ENCODE results near the gene KDM4B. TPM values are rescaled to one million over a fixed set of nuclear protein-coding genes. Genes with fewer than 3 reads are reported as not detected.

KDM4B gene
- total RNA-seq, 4 donors from 2014 or later: 14.0 to 39.9 (median 19.5) TPM

GRCh38 chr19:5073153-5073844 lies 104.4 kb downstream of the KDM4B start:
- intact Hi-C loops (cut with DNase I): no loop called here
- WGBS, 2 donors: no CpG with 5 or more reads among the region's 8 CpGs
- no peaks in the 10 kb centered on the region for H3K9me3 ChIP-seq
- H3K4me1 ChIP-seq: no peaks in the 10 kb centered on the region
- no peak for DNase-seq
- no peak for TF ChIP-seq POLR2A (IDR thresholded peaks at IDR 0.05)
- no peak for TF ChIP-seq CTCF (IDR thresholded peaks at IDR 0.05)
- no peaks in the 10 kb centered on the region for H3K27me3 ChIP-seq
- H3K4me3 ChIP-seq: no peak overlapping the region
- no peak overlapping the region for H3K27ac ChIP-seq
- H3K36me3 ChIP-seq: peaks cover 8 to 97% (median 8%) of the 10 kb centered on the region in 3 donors

GRCh38 chr19:5074407-5074806 lies 105.5 kb downstream of the KDM4B start:
- peaks cover 14 to 97% (median 15%) of the 10 kb centered on the region in 3 donors for H3K36me3 ChIP-seq
- no peak overlapping the region for H3K4me3 ChIP-seq
- H3K9me3 ChIP-seq: no peaks in the 10 kb centered on the region
- no peak overlapping the region for H3K27ac ChIP-seq
- H3K4me1 ChIP-seq: no peaks in the 10 kb centered on the region
- 81 to 84% methylated on average over 14 to 20 of the region's 20 CpGs for WGBS, 2 donors
- no peak for DNase-seq
- no peaks in the 10 kb centered on the region for H3K27me3 ChIP-seq
- intact Hi-C loops (cut with DNase I): no loop called here
- no peak for TF ChIP-seq POLR2A (IDR thresholded peaks at IDR 0.05)
- TF ChIP-seq CTCF (IDR thresholded peaks at IDR 0.05): no peak

- TF ChIP-seq CTCF (IDR thresholded peaks at IDR 0.05) (no peak), POLR2A (IDR thresholded peaks at IDR 0.05) (no peak)
- Histone ChIP-seq H3K9me3 (no peaks in the 10 kb centered on the region), H3K4me1 (no peaks in the 10 kb centered on the region), H3K4me3 (no peak overlapping the region), H3K36me3 (peaks cover 14 to 97% (median 15%) of the 10 kb centered on the region in 3 donors), H3K27ac (no peak overlapping the region), H3K27me3 (no peaks in the 10 kb centered on the region)
- intact Hi-C loops (cut with DNase I): no loop called here
- DNase-seq: no peak
- 57 to 74% methylated on average over 6 of the region's 27 CpGs for WGBS, 2 donors
These were observed 106.0 kb downstream of the KDM4B start for GRCh38 chr19:5074830-5075394.

GRCh38 chr19:5075597-5075996 lies 106.7 kb downstream of the KDM4B start:
- intact Hi-C loops (cut with DNase I): no loop called here
- H3K27me3 ChIP-seq: no peaks in the 10 kb centered on the region
- DNase-seq: no peak
- no CpG with 5 or more reads among the region's 13 CpGs for WGBS, 2 donors
- H3K4me3 ChIP-seq: no peak overlapping the region
- no peaks in the 10 kb centered on the region for H3K9me3 ChIP-seq
- TF ChIP-seq CTCF (IDR thresholded peaks at IDR 0.05) (no peak), POLR2A (IDR thresholded peaks at IDR 0.05) (no peak)
- no peaks in the 10 kb centered on the region for H3K4me1 ChIP-seq
- H3K36me3 ChIP-seq: peaks cover 14 to 97% (median 15%) of the 10 kb centered on the region in 3 donors
- H3K27ac ChIP-seq: no peak overlapping the region

- H3K4me3 ChIP-seq: no peak overlapping the region
- H3K9me3 ChIP-seq: no peaks in the 10 kb centered on the region
- DNase-seq: no peak
- no peaks in the 10 kb centered on the region for H3K4me1 ChIP-seq
- no peaks in the 10 kb centered on the region for H3K27me3 ChIP-seq
- TF ChIP-seq CTCF (IDR thresholded peaks at IDR 0.05) (no peak), POLR2A (IDR thresholded peaks at IDR 0.05) (no peak)
- intact Hi-C loops (cut with DNase I): no loop called here
- H3K36me3 ChIP-seq: peaks cover 14 to 97% (median 21%) of the 10 kb centered on the region in 3 donors
- H3K27ac ChIP-seq: no peak overlapping the region
- WGBS, 2 donors: 84 to 90% methylated on average over 9 to 15 of the region's 44 CpGs
These were observed 107.7 kb downstream of the KDM4B start for GRCh38 chr19:5076440-5077208.
